ENCODE data around the gene PGPEP1.

GRCh38 chr19:18396471-18397241 lies 56.3 kb downstream of the PGPEP1 start:
- TF ChIP-seq, protein P1, sequence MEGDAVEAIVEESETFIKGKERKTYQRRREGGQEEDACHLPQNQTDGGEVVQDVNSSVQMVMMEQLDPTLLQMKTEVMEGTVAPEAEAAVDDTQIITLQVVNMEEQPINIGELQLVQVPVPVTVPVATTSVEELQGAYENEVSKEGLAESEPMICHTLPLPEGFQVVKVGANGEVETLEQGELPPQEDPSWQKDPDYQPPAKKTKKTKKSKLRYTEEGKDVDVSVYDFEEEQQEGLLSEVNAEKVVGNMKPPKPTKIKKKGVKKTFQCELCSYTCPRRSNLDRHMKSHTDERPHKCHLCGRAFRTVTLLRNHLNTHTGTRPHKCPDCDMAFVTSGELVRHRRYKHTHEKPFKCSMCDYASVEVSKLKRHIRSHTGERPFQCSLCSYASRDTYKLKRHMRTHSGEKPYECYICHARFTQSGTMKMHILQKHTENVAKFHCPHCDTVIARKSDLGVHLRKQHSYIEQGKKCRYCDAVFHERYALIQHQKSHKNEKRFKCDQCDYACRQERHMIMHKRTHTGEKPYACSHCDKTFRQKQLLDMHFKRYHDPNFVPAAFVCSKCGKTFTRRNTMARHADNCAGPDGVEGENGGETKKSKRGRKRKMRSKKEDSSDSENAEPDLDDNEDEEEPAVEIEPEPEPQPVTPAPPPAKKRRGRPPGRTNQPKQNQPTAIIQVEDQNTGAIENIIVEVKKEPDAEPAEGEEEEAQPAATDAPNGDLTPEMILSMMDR (IDR thresholded peaks at IDR 0.05 in 8 of 11, conservative IDR thresholded peaks at IDR 0.05 in 3 of 11): no peak
- TF ChIP-seq POLR2A (IDR thresholded peaks at IDR 0.05): no peak
